Measurements from ENCODE around the gene SMAD6. TPM values are rescaled to one million over a fixed set of nuclear protein-coding genes. Genes with fewer than 3 reads are reported as not detected.

The SMAD6 gene
- total and polyA plus RNA-seq, 12 donors, result 1.9 to 31.9 (median 7.4) TPM

DNA sequence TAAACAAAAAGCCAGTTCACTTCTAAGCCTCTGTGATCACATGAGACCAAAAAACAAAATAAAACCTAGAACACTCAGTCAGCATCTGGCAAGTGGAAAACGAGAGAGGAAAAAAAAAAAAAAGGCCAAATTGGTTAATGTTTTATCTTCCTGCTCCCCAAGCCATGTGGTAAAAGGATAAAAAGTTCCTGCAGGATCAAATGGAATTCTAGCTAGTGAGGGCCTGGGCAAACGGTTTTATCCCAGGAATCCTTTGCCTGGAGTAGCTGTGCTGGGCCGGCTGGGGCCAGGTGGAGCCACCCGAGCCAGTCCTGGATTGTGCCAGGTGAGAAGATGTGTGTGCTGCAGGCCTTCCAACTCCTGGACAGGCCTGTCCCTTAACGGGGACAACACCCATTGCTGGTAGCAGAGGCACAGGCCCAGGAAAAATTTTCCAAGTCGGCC is 13.2 kb downstream of the SMAD6 start:
- intact Hi-C loops (cut with DNase I), result loop anchor here in 1 of 2 donors (5.0 kb wide), 1 partner anchor 57 kb away; no protein-coding TSS in a partner anchor
- no peaks in the 10 kb centered on the region for H3K36me3 ChIP-seq (replicated peaks in 1 of 2)

DNA sequence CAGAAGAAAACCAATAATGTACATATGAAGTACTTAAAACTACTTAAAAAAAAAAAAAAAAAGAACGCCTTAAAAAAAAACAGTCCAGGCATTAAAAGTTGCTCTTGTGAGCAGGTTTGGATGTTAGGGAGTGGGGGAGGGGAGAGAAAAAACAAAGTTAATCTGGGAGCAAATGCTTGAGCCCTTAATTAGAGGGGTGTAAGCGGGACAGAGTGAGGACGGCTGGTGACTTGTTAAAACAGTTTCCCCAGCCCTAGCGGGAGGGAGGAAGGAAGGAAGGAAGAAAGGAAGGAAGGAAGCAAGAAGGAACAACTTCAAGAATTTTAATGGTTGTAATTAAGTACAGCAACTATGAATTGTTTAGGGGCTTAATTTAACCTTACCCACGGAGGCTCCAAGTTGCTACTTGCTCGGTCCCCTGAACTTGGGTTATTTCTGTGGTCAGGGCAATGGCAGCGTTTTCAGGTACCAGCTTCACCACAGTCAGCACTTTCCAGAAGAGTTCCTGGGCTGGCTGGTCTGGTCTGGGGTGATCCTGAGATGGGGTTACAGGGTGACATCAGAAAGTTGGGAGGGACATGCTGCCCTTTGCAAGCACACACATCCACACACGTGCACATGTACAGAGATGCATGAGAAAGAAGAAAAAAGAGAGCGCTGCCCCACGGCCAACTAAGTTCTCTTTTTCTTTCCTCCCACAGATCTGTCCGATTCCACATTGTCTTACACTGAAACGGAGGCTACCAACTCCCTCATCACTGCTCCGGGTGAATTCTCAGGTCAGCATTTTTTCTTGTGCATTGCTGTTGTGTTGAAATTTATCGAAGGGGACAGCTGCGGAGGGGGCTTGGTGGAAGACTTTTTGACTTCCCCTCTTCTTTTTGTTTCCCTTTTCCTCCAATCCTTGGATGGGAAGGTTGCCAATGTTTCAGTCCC is 14.0 kb downstream of the SMAD6 start:
- H3K27ac ChIP-seq, result peak overlapping the region in 1 of 5 donors; percentile 27
- H3K27me3 ChIP-seq, result no peaks in the 10 kb centered on the region
- peaks cover 3 to 25% of the 10 kb centered on the region in 2 donors for H3K4me1 ChIP-seq (replicated peaks in 1 of 2)
- WGBS, 4 donors, result 63 to 70% (median 65%) methylated on average over 15 of the region's 15 CpGs
- no peak overlapping the region for H3K4me3 ChIP-seq
- no peaks in the 10 kb centered on the region for H3K36me3 ChIP-seq (replicated peaks in 1 of 2)
- H3K9me3 ChIP-seq (replicated peaks in 1 of 3), result no peaks in the 10 kb centered on the region
- intact Hi-C loops (cut with DNase I), result loop anchor here in 1 of 2 donors (5.0 kb wide), 1 partner anchor 56 kb away; no protein-coding TSS in a partner anchor
- peak in 1 of 7 donors; percentile 29 for DNase-seq
- TF ChIP-seq, protein P1, sequence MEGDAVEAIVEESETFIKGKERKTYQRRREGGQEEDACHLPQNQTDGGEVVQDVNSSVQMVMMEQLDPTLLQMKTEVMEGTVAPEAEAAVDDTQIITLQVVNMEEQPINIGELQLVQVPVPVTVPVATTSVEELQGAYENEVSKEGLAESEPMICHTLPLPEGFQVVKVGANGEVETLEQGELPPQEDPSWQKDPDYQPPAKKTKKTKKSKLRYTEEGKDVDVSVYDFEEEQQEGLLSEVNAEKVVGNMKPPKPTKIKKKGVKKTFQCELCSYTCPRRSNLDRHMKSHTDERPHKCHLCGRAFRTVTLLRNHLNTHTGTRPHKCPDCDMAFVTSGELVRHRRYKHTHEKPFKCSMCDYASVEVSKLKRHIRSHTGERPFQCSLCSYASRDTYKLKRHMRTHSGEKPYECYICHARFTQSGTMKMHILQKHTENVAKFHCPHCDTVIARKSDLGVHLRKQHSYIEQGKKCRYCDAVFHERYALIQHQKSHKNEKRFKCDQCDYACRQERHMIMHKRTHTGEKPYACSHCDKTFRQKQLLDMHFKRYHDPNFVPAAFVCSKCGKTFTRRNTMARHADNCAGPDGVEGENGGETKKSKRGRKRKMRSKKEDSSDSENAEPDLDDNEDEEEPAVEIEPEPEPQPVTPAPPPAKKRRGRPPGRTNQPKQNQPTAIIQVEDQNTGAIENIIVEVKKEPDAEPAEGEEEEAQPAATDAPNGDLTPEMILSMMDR (IDR thresholded peaks at IDR 0.05), result no peak
- no peak for TF ChIP-seq POLR2A (IDR thresholded peaks at IDR 0.05)

More for the DNA sequence above, 13.2 kb downstream of the SMAD6 start:
- DNase-seq, result no peak
- H3K27me3 ChIP-seq, result no peaks in the 10 kb centered on the region
- peaks cover 3 to 25% of the 10 kb centered on the region in 2 donors for H3K4me1 ChIP-seq (replicated peaks in 1 of 2)
- WGBS, 4 donors, result 56 to 75% (median 67%) methylated on average over 6 of the region's 6 CpGs
- TF ChIP-seq, protein P1 (IDR thresholded peaks at IDR 0.05), result no peak
- H3K27ac ChIP-seq, result no peak overlapping the region
- no peaks in the 10 kb centered on the region for H3K9me3 ChIP-seq (replicated peaks in 1 of 3)
- H3K4me3 ChIP-seq, result no peak overlapping the region

DNA sequence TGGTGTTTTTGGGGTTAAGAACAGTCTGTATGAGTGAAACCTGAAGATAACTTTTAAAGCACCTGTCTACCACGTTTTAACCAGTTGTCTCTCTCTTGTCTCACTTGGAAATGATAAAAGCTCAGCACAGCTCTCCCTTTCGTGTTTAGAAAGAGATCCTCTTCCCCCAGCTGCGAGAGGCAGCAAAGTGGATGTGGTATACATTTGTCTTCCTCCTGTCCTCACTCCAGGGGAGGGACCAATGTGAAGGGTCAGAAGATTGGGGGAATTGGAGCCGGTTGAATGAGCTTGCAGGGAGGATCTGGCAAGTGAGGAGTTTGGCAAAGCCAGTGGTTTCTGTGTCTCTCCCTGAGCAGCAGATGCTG is 14.6 kb downstream of the SMAD6 start:
- peak overlapping the region in 1 of 5 donors; percentile 27 for H3K27ac ChIP-seq
- no peak for TF ChIP-seq POLR2A (IDR thresholded peaks at IDR 0.05)
- TF ChIP-seq, protein P1 (IDR thresholded peaks at IDR 0.05), result no peak
- intact Hi-C loops (cut with DNase I), result loop anchor here in 1 of 2 donors (5.0 kb wide), 1 partner anchor 56 kb away; no protein-coding TSS in a partner anchor
- no peak for DNase-seq
- WGBS, 4 donors, result 48 to 63% (median 57%) methylated on average over 4 of the region's 4 CpGs
- H3K9me3 ChIP-seq (replicated peaks in 1 of 3), result no peaks in the 10 kb centered on the region
- no peaks in the 10 kb centered on the region for H3K36me3 ChIP-seq (replicated peaks in 1 of 2)
- no peak overlapping the region for H3K4me3 ChIP-seq
- H3K27me3 ChIP-seq, result no peaks in the 10 kb centered on the region
- H3K4me1 ChIP-seq (replicated peaks in 1 of 2), result peaks cover 3 to 25% of the 10 kb centered on the region in 2 donors

DNA sequence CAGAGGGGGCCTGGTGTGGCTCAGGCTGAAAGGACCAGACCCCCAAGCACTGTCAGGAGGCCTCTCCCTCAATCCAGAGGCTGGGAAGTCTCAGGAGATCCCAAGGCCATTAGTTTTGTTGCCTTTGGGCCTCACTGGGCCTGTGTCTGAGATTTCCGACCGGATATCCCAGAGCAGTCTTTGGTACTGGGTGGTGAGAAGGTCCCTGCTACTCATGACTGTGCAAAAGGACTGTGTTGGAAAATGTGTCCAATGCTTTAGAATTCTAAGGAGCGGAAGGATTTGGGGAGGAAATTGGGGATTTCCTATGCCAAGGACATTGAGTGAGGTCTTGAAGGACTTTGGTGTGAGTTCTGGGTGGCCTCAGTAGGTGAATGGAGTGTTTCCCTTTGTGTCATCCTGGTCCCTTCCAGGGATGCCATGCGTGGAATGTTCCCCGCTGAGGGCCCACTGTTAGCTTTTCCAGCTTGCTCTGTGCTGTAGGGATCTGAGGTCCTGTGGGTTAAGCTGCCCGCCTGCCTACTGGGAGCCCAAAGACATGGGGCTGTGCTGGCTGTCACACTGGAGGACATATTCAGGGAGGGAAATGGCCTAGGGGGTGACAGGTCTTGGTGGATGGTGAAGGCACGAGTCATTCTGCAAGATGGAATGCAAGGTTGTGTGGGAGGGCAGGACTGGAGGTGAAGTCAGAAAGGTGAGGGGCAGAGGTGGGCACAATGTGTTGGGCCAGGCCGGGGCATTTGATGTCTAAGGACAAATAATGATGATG is 16.4 kb downstream of the SMAD6 start:
- no peak for TF ChIP-seq POLR2A (IDR thresholded peaks at IDR 0.05)
- TF ChIP-seq, protein P1 (IDR thresholded peaks at IDR 0.05), result no peak
- Histone ChIP-seq H3K4me1 (replicated peaks in 1 of 2) (peaks cover 3 to 25% of the 10 kb centered on the region in 2 donors), H3K9me3 (replicated peaks in 1 of 3) (no peaks in the 10 kb centered on the region), H3K27me3 (no peaks in the 10 kb centered on the region), H3K4me3 (no peak overlapping the region), H3K27ac (peak overlapping the region in 1 of 5 donors; percentile 68), H3K36me3 (replicated peaks in 1 of 2) (no peaks in the 10 kb centered on the region)
- DNase-seq, result no peak
- WGBS, 4 donors, result 82 to 89% (median 87%) methylated on average over 8 of the region's 8 CpGs
- intact Hi-C loops (cut with DNase I), result loop anchor here in 1 of 2 donors (5.0 kb wide), 1 partner anchor 54 kb away; no protein-coding TSS in a partner anchor
